ENCODE data around the gene CIT.
A peak's percentile ranks its signal among the peaks of the same experiment; 100 is the strongest.

CIT gene

DNA sequence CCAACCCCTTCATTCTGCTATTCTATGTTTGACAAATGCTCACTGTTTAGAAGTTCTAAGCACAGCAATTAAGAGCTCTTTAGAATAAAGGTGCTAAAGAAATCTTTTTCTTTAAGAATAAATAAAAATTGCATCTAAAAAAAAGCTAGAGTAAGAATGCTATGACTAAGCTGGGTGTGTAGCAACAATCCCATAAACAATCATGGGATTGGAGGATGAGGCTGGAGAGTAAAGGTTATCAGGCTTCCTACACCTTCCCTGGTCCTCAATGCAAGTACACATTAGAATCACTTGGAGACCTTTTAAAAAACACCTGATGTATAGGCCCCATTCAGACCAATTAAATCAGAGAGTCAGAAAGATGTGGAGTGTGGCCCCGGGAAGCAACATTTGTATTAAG lies 88.3 kb downstream of the CIT start:
- TF ChIP-seq CTCF (IDR thresholded peaks at IDR 0.05; ENCODE audit: low read depth, low read length) = no peak
- H3K4me3 ChIP-seq (ENCODE audit: low read depth, low read length) = no peak overlapping the region

DNA sequence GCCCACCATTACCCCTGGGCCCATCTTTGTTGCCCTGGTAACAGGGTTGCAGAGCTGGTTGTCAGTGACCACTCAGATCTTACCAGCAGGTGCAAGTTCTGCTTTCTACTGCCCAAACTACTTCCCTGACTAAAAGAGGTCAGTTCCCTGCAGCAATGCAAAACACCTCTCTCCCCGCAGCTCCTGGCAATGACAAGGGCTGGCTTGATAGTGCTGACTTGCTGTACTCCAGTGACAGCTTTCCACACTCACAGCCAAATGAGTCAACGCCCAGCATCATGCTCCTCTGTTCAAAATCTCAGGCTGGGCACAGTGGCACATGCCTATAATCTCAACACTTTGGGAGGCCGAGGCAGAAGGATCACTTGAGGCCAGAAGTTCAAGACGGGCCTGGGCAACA lies 90.6 kb downstream of the CIT start:
- no peak for TF ChIP-seq CTCF (IDR thresholded peaks at IDR 0.05; ENCODE audit: low read depth, low read length)
- H3K4me3 ChIP-seq (ENCODE audit: low read depth, low read length) = no peak overlapping the region

DNA sequence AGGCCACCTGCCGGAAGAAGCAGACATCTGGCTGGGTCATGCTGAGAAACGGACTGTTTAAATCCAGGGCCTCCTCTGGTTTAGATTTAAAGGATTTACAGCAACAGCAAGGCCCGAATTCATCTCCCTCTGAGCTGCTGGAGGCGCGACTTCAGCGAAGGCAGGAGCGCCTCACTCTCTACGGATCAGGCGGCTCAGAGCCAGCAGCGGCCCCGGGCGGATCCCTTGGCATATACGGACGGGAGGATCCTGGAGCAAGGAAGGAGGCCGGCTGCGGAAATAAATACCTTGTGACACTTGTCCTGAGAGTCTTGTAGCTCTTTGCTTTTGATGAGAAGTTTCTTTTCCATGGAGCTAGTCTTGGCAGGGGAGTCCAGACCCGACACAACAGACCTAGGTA lies 92.4 kb downstream of the CIT start:
- TF ChIP-seq CTCF (IDR thresholded peaks at IDR 0.05; ENCODE audit: low read depth, low read length) = no peak
- H3K4me3 ChIP-seq (ENCODE audit: low read depth, low read length) = no peak overlapping the region

DNA sequence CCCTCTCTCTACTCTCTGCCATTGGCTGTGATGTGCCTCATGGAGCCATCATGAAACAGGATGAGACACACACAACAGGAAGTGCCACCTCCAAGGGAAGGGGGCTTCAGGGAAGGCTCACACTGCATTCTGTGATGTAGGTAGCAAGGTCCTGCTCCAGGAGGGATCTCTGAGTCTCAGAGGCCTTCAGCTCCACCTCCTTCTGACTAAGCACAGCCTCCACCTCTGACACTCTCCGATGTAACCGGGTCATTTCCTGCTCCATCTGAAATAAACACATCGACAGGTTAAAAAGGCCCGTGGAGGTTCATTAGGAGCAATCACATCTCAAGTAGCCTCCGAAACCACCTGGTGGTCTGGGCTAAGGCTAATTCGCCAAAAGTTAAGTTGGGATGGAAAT lies 93.3 kb downstream of the CIT start:
- H3K4me3 ChIP-seq (ENCODE audit: low read depth, low read length) = no peak overlapping the region
- no peak for TF ChIP-seq CTCF (IDR thresholded peaks at IDR 0.05; ENCODE audit: low read depth, low read length)

DNA sequence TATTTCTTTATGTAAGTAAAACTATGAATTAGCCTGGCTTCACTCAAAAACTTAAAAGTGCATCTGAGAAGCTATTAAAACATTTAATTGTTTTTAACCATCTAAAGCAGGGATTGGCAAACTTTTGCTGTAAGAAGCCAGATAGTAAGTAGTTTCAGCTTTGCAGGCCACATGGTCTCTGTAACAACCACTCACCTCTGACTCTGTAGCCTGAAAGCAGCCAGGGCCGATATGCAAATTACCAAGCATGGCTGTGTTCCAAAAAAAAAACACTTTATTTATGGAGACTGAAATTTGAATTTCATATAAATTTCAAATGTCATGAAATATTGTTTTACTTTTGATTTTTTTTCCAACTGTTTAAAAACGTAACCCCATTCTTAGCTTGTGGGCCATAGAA lies 95.3 kb downstream of the CIT start:
- TF ChIP-seq CTCF (IDR thresholded peaks at IDR 0.05; ENCODE audit: low read depth, low read length) = no peak
- H3K4me3 ChIP-seq (ENCODE audit: low read depth, low read length) = no peak overlapping the region

GRCh38 chr12:119780786-119781434 lies 96.2 kb downstream of the CIT start:
- H3K4me3 ChIP-seq (ENCODE audit: low read depth, low read length) = no peak overlapping the region
- TF ChIP-seq CTCF (IDR thresholded peaks at IDR 0.05; ENCODE audit: low read depth, low read length) = peak; percentile 76

DNA sequence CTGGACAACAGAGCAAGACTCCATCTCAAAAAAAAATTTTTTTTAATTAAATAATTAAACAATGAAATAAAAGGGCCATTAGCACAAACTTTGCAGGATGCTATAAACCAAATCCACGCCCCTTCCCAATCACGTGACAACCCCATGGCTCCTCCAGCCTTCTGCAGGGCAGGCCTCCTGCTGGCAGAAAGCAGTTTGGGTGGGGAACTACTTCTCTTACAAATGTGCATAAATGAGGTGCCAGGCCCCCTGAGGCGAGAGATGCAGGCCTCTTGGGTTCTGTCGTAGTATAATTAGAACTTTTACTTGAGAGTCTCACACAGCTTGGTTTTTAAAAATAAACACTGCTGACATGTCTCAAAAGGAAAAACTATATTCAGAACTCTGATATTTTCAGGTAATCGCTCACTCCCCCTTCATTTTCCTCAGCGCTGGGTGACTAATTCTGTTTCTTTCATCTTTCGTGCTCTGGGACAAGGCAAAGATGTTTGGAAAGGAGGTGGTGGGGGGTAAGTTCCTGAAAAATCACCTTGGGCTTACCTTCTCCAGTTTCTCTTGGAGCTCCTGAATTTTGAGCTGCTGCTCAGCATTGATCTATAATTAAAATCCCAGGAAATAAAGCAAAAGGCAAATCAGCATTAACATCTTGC lies 101.7 kb downstream of the CIT start:
- TF ChIP-seq CTCF (IDR thresholded peaks at IDR 0.05; ENCODE audit: low read depth, low read length) = no peak
- H3K4me3 ChIP-seq (ENCODE audit: low read depth, low read length) = no peak overlapping the region

Measured in WI38 (cell line).